Mesodermal cell (in vitro differentiated cells): ENCODE results near the gene SLC1A5.
A peak's percentile ranks its signal among the peaks of the same experiment; 100 is the strongest.

ENCODE experiments used
- H3K27ac ChIP-seq: 2 replicates; pipeline ENCODE4 v1.7.0; 2013; ENCODE audit warnings: mild to moderate bottlenecking, low read depth, low read length, moderate library complexity; ENCODE audit not compliant: severe bottlenecking
- H3K36me3 ChIP-seq: 2 replicates; pipeline ENCODE4 v1.7.1; 2013; ENCODE audit warnings: mild to moderate bottlenecking, low read length, moderate library complexity; ENCODE audit not compliant: control insufficient read depth, insufficient read depth
- H3K4me1 ChIP-seq: one replicate; pipeline ENCODE4 v1.7.1; 2013; ENCODE audit warnings: mild to moderate bottlenecking, low read length; ENCODE audit not compliant: insufficient read depth, control insufficient read depth, poor library complexity, severe bottlenecking
- H3K4me3 ChIP-seq: 2 replicates; pipeline ENCODE4 v1.7.0; 2013; ENCODE audit warnings: low read length, control low read depth, mild to moderate bottlenecking; ENCODE audit not compliant: insufficient read depth, poor library complexity, severe bottlenecking; ENCODE audit errors: extremely low read depth
- H3K9me3 ChIP-seq: 2 replicates; pipeline ENCODE4 v1.7.1; 2013; ENCODE audit warnings: mild to moderate bottlenecking, low read length, moderate library complexity; ENCODE audit not compliant: control insufficient read depth
- WGBS, 2 experiments: methylation state at CpG; one replicate each; pipeline ENCODE4 v1.1.5; 2013; ENCODE audit warnings: missing lambda C conversion rate in 2 of 2; ENCODE audit not compliant: insufficient coverage in 2 of 2; 5-methylcytosine and 5-hydroxymethylcytosine counted together

Gene SLC1A5

GRCh38 chr19:46730187-46730586 lies 58.2 kb downstream of the SLC1A5 start:
- Histone ChIP-seq H3K4me3 (no peak overlapping the region), H3K4me1 (peaks cover 66% of the 10 kb centered on the region), H3K9me3 (no peaks in the 10 kb centered on the region), H3K36me3 (peaks cover 99% of the 10 kb centered on the region), H3K27ac (no peak overlapping the region)
- 98 to 100% methylated on average over 8 to 9 of the region's 9 CpGs for WGBS, 2 experiments

GRCh38 chr19:46729696-46730095 lies 58.7 kb downstream of the SLC1A5 start:
- Histone ChIP-seq H3K36me3 (peaks cover 99% of the 10 kb centered on the region), H3K4me3 (no peak overlapping the region), H3K9me3 (no peaks in the 10 kb centered on the region), H3K4me1 (peaks cover 66% of the 10 kb centered on the region), H3K27ac (no peak overlapping the region)
- 90 to 96% methylated on average over 5 of the region's 7 CpGs for WGBS, 2 experiments

DNA sequence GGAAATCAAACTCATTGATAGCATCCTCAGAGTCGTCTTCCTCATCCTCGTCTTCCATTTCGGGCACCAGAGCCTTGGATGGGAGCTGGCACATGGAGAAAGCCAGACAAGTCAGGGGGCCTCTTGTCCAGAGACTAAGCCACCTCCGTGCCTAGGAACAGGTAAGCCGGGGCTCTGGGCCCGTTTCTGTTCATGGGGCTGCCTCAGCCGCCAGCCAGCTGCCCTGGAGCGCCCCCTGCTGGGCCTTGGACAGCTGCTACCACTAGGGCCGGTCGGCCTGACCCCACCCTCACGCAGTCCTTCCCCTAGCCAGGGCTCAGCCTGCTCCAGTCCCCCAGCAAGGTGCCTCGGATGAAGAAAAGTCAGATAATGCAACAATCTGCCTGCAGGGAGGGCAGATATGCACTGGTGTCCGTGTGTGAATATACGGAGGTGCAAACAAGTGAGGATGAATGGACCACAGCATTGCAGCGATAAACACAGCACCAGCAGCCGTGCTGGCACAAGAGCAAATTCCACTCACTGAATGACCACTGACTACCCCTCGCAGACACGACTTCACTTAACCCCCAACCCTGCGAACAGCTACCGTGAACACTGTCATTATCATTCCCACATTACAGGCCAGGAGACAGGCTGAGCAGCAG lies 59.6 kb downstream of the SLC1A5 start:
- WGBS, 2 experiments = 64 to 65% methylated on average over 16 to 19 of the region's 20 CpGs

GRCh38 chr19:46728208-46728607 lies 60.2 kb downstream of the SLC1A5 start:
- no peak overlapping the region for H3K4me3 ChIP-seq
- no peaks in the 10 kb centered on the region for H3K9me3 ChIP-seq
- peaks cover 99% of the 10 kb centered on the region for H3K36me3 ChIP-seq
- H3K4me1 ChIP-seq = peaks cover 59% of the 10 kb centered on the region
- 97% methylated on average over 9 to 14 of the region's 14 CpGs for WGBS, 2 experiments
- H3K27ac ChIP-seq = no peak overlapping the region

More for the DNA sequence above, 59.6 kb downstream of the SLC1A5 start:
- Histone ChIP-seq H3K4me3 (no peak overlapping the region), H3K9me3 (no peaks in the 10 kb centered on the region), H3K4me1 (peaks cover 63% of the 10 kb centered on the region), H3K36me3 (peaks cover 99% of the 10 kb centered on the region), H3K27ac (peak overlapping the region; percentile 16)

GRCh38 chr19:46727757-46728156 lies 60.6 kb downstream of the SLC1A5 start:
- Histone ChIP-seq H3K9me3 (no peaks in the 10 kb centered on the region), H3K36me3 (peaks cover 99% of the 10 kb centered on the region), H3K4me1 (peaks cover 55% of the 10 kb centered on the region), H3K4me3 (no peak overlapping the region), H3K27ac (no peak overlapping the region)
- WGBS, 2 experiments = 94 to 97% methylated on average over 5 to 10 of the region's 11 CpGs

- 96% methylated on average over 8 to 10 of the region's 14 CpGs for WGBS, 2 experiments
- Histone ChIP-seq H3K4me1 (peaks cover 52% of the 10 kb centered on the region), H3K9me3 (no peaks in the 10 kb centered on the region), H3K27ac (no peak overlapping the region), H3K36me3 (peaks cover 99% of the 10 kb centered on the region), H3K4me3 (no peak overlapping the region)
Observed at GRCh38 chr19:46726971-46727501, 61.4 kb downstream of the SLC1A5 start.

DNA sequence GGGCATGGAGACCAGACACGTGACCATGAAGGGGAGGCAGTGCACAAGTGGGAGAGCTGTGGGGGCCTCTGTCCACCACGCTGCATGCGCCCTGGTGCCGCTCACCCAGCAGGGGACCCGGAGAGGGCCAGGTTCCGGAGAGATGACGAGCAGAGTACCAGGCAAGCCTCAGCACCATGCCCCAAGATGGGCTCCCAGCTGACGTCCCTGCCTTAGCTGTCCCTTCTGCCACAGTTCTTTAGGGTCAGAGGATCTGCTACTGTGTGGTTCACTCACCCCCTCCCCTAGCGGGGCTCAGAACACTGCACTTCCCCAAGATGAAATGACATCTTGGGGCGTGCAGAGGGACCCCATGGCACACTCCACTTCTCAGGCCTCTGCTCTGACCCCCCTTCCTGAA lies 61.8 kb downstream of the SLC1A5 start:
- Histone ChIP-seq H3K4me3 (no peak overlapping the region), H3K9me3 (no peaks in the 10 kb centered on the region), H3K27ac (peak overlapping the region; percentile 29), H3K4me1 (peaks cover 47% of the 10 kb centered on the region), H3K36me3 (peaks cover 99% of the 10 kb centered on the region)
- 90 to 95% methylated on average over 5 to 10 of the region's 10 CpGs for WGBS, 2 experiments

DNA sequence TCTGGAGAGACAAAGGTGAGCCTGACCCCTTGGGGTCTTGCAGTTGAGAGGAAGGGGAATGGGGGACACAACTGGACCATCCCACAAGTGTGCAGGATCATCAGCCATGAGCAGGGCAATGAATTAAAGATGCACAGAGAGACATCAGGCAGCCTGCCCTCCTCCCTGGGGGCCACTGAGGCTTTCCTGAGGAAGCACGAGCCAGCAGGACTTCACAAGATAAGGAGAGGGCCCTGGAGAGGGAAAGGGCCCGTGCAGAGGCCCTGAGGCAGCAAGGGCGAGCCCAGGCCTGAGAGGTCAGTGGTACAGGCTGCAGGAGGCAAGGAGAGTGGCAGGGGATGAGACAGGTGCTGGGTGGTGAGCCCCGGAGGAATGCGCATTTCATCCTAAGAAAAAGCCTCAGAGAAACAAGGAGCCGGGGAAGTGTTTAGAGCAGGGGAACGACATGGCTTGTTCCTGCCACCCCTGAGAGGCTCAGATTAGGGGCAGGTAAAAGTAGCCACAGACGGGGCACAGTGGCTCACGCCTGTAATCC lies 62.5 kb downstream of the SLC1A5 start:
- WGBS, 2 experiments = 81 to 89% methylated on average over 9 of the region's 9 CpGs
- Histone ChIP-seq H3K4me3 (no peak overlapping the region), H3K4me1 (peaks cover 42% of the 10 kb centered on the region), H3K36me3 (peaks cover 99% of the 10 kb centered on the region), H3K27ac (no peak overlapping the region), H3K9me3 (no peaks in the 10 kb centered on the region)

DNA sequence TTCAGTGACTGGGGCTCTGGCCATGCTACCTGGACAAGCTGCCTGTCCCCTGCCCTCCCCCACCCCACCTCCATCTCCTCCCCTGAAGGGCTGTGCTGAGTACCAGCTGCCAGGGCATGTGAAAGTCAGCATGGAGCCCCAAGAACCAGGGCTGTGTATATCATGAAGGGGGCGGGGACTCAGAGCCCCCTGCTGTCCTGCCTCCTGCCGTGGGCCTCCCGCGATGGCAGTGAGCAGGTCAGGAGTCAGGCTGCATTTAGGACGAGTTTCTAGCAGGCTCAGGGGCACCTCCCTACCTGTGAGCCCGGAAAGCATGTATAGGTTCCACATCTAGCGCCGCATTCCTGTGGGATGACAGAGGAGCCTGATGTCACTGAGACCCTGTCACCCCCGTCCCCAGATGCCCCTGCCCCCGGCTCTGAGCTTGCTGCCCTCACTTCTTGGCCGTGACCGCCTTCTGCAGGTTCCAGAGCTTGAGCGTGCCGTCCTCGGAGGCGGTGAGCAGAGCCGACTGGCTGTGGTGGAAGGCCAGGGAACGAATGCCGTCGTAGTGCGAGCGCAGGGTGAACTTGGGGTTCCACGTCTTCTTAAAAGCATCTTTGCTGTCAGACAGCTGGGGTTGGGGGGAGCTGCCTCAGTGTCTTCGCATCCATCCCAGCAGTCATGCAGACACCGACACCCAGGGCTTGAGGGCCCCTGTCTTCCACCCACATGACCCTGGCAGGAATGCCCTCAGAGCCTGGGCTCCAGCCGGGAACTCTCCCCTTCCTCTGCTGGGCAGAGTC lies 63.2 kb downstream of the SLC1A5 start:
- WGBS, 2 experiments = 95 to 96% methylated on average over 24 to 26 of the region's 26 CpGs
- H3K27ac ChIP-seq = no peak overlapping the region
- no peaks in the 10 kb centered on the region for H3K9me3 ChIP-seq
- H3K36me3 ChIP-seq = peaks cover 99% of the 10 kb centered on the region
- peaks cover 35% of the 10 kb centered on the region for H3K4me1 ChIP-seq
- no peak overlapping the region for H3K4me3 ChIP-seq
